ENCODE data around the gene NAT16. TPM values are rescaled to one million over a fixed set of nuclear protein-coding genes. Genes with fewer than 3 reads are reported as not detected.
"Not testable (repeated sequence)": the region's sequence is repeated elsewhere in the genome, so short reads cannot be mapped to it uniquely, and the experiment has no call there.

NAT16 gene
- total RNA-seq, 1 donor from 2014 or later: not detected

DNA sequence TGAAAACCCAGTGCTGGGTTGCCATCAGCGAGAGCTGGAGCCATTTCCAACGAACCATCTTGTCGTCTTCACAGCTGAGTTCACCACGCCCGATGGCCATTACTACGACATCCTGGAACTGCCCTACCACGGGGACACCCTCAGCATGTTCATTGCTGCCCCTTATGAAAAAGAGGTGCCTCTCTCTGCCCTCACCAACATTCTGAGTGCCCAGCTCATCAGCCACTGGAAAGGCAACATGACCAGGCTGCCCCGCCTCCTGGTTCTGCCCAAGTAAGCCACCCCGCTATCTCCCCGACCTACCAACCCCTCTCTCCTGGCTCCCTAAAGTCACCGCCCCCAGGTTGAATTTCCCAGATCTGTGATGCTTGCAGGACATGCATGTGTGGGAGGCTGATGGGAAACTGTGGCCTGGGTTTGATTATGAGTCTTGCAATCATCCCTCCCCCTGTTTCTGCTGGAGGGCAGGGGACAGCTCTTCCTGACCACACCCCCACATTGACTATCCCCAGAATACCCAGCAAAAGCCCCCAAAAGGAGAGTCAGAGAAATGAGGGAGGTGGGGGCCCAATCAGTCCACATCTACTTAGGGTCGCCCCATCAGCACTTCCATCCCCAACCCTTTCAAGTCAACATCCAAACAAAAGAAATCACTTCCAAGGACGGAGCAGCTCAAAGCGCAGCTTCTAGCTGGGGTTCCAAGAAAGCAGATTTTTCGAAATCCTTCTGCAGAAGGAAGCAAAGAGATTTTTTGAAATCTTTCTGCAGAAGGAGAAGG is 46.3 kb downstream of the NAT16 start:
- DNase-seq (ENCODE audit: extremely low spot score, unreplicated experiment): no peak
- Mint-ChIP-seq H3K4me3 (no peak overlapping the region), H3K9me3 (no peaks in the 10 kb centered on the region), H3K36me3 (no peaks in the 10 kb centered on the region), H3K4me1 (ENCODE audit: unreplicated experiment) (peaks cover 26% of the 10 kb centered on the region), H3K27ac (peak overlapping the region; percentile 69), H3K27me3 (peaks cover 14% of the 10 kb centered on the region)
- TF ChIP-seq, protein P1, sequence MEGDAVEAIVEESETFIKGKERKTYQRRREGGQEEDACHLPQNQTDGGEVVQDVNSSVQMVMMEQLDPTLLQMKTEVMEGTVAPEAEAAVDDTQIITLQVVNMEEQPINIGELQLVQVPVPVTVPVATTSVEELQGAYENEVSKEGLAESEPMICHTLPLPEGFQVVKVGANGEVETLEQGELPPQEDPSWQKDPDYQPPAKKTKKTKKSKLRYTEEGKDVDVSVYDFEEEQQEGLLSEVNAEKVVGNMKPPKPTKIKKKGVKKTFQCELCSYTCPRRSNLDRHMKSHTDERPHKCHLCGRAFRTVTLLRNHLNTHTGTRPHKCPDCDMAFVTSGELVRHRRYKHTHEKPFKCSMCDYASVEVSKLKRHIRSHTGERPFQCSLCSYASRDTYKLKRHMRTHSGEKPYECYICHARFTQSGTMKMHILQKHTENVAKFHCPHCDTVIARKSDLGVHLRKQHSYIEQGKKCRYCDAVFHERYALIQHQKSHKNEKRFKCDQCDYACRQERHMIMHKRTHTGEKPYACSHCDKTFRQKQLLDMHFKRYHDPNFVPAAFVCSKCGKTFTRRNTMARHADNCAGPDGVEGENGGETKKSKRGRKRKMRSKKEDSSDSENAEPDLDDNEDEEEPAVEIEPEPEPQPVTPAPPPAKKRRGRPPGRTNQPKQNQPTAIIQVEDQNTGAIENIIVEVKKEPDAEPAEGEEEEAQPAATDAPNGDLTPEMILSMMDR (conservative IDR thresholded peaks at IDR 0.05): no peak

DNA sequence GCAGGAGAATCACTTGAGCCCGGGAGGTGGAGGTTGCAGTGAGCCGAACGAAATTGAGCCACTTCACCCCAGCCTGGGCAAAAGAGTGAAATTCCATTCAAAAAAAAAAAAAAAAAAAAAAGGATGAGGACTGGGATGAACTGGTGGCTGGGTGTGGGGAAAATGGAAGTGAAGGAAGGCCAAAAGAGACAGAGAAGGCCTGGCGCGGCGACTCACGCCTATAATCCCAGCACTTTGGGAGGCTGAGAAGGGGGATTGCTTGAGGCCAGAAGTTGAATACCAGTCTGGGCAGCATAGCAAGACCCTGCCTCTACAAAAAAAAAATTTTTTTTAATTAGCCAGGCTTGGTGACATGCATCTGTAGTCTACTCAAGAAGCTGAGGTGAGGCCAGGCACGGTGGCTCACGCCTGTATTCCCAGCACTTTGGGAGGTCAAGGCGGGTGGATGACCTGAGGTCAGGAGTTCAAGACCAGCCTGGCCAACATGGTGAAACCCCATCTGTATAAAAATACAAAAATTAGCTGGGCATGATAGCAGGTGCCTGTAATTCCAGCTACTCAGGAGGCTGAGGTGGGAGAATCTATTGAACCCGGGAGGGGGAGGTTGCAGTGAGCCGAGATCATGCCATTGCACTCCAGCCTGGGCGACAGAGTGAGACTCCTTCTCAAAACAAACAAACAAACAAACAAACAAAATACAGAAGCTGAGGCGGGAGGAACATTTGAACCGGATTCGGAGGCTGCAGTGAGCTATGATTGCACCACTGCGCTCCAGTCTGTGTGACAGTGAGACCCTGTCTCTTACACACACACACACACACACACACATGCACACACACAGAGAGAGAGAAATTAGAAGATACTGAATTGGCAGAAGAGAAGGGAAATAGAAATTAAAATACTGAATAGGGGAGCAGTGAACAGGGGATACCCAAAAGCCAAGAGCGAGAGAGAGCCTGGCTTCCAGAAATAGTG is 47.2 kb downstream of the NAT16 start:
- not testable (repeated sequence) for DNase-seq (ENCODE audit: extremely low spot score, unreplicated experiment); H3K9me3 Mint-ChIP-seq; H3K4me3 Mint-ChIP-seq; H3K36me3 Mint-ChIP-seq; H3K27ac Mint-ChIP-seq
- Mint-ChIP-seq H3K27me3 (peaks cover 18% of the 10 kb centered on the region), H3K4me1 (ENCODE audit: unreplicated experiment) (peaks cover 18% of the 10 kb centered on the region)

DNA sequence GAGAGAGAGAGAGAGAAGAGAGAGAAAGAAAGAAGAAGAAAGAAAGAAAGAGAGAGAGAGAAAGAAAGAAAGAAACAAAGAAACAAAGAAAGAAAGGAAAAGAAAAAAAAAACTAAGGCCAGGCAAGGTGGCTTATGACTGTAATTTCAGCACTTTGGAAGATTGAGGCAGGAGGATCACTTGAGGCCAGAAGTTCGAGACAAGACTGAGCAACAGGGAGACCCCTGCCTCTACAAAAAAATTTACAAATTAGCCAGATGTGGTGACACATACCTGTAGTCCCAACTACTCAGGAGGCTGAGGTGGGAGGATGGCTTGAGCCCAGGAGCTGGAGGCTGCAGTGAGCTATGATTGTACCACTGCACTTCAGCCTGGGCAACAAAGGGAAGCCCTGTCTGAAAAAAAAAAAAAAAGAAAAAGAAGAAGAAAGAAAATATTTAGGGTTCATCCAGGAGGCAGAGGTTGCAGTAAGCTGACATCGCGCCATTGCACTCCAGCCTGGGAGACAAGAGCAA is 50.4 kb downstream of the NAT16 start:
- H3K4me1 Mint-ChIP-seq (ENCODE audit: unreplicated experiment): peaks cover 34% of the 10 kb centered on the region

DNA sequence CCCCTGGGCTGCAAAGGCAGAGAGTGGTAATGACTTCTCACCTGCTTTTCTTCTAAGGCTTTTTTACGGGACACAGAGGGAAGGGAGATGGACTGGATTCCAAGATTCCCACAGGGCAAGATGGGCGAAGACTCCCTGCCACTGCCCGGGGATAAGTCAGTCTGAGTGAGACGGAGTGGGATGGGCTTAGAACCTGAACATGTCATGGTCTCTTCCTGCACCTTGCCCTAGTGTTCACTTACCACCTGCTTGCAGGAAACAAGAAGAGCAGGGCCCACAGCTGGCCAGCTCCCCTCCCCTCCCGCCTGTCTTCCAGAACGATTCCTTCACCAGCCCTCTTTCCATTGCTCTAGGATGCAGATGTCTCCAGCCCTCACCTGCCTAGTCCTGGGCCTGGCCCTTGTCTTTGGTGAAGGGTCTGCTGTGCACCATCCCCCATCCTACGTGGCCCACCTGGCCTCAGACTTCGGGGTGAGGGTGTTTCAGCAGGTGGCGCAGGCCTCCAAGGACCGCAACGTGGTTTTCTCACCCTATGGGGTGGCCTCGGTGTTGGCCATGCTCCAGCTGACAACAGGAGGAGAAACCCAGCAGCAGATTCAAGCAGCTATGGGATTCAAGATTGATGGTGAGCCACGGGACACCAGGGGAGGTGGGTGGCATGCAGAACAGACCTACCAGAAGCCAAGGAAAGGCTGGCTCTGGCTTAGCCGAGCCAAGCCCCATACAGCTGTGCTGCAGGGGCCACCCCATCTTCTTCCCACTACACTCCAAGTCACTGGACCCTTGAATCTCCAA is 51.9 kb downstream of the NAT16 start:
- no peak overlapping the region for H3K4me3 Mint-ChIP-seq
- DNase-seq (ENCODE audit: extremely low spot score, unreplicated experiment): no peak
- H3K27me3 Mint-ChIP-seq: peaks cover 20% of the 10 kb centered on the region
- peaks cover 23% of the 10 kb centered on the region for H3K4me1 Mint-ChIP-seq (ENCODE audit: unreplicated experiment)
- H3K36me3 Mint-ChIP-seq: no peaks in the 10 kb centered on the region
- TF ChIP-seq, protein P1 (conservative IDR thresholded peaks at IDR 0.05): no peak
- no peak overlapping the region for H3K27ac Mint-ChIP-seq
- H3K9me3 Mint-ChIP-seq: no peaks in the 10 kb centered on the region

More for the DNA sequence above, 50.4 kb downstream of the NAT16 start:
- H3K36me3 Mint-ChIP-seq: no peaks in the 10 kb centered on the region
- no peak for DNase-seq (ENCODE audit: extremely low spot score, unreplicated experiment)
- TF ChIP-seq, protein P1 (conservative IDR thresholded peaks at IDR 0.05): no peak
- H3K27me3 Mint-ChIP-seq: peaks cover 20% of the 10 kb centered on the region
- H3K27ac Mint-ChIP-seq: no peak overlapping the region
- no peak overlapping the region for H3K4me3 Mint-ChIP-seq
- no peaks in the 10 kb centered on the region for H3K9me3 Mint-ChIP-seq

DNA sequence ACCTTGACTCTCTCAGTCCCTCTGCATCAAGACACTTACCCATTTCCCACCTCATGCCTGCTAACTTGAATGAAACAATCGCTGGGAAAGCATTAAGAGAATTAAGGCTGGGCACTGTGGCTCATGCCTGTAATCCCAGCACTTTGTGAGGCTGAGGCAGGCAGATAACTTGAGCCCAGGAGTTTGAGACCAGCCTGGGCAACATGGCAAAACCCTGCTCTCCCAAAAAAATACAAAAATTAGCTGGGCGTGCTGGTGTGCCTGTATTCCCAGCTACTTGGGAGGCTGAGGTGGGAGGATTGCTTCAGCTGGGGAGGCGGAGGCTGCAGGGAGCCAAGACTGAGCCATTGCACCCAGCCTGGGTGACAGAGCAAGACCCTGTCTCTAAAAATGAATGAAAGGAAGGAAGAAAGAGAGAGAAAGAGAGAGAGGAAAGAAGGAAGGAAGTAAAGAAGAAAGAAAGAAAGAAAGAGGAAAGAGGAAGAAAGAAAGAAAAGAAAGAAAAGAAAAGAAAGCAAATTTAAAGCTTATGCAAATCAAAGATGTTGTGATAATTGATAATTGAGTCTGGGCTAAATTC is 52.5 kb downstream of the NAT16 start:
- no peak overlapping the region for H3K27ac Mint-ChIP-seq
- no peaks in the 10 kb centered on the region for H3K36me3 Mint-ChIP-seq
- TF ChIP-seq, protein P1 (conservative IDR thresholded peaks at IDR 0.05): no peak
- H3K4me3 Mint-ChIP-seq: peak overlapping the region; percentile 81
- peaks cover 22% of the 10 kb centered on the region for H3K27me3 Mint-ChIP-seq
- no peaks in the 10 kb centered on the region for H3K9me3 Mint-ChIP-seq
- peaks cover 22% of the 10 kb centered on the region for H3K4me1 Mint-ChIP-seq (ENCODE audit: unreplicated experiment)
- no peak for DNase-seq (ENCODE audit: extremely low spot score, unreplicated experiment)
